ENCODE results near the gene L3MBTL1. TPM values are rescaled to one million over a fixed set of nuclear protein-coding genes. Genes with fewer than 3 reads are reported as not detected.

The L3MBTL1 gene
- polyA plus RNA-seq, 6 donors from 2014 or later: 0.78 to 2.8 (median 1.4) TPM

- peaks cover 5% of the 10 kb centered on the region in 2 donors for H3K36me3 Mint-ChIP-seq
- H3K4me3 Mint-ChIP-seq: no peak overlapping the region
- no peak for DNase-seq
- no peaks in the 10 kb centered on the region for H3K27me3 Mint-ChIP-seq
- no peaks in the 10 kb centered on the region for H3K9me3 Mint-ChIP-seq
- no peak for ATAC-seq (ENCODE audit: low read depth in 2 of 2)
- H3K4me1 Mint-ChIP-seq: peaks cover 0 to 2% (median 0%) of the 10 kb centered on the region in 3 donors
- no peak overlapping the region for H3K27ac Mint-ChIP-seq
These were observed 25.6 kb downstream of the L3MBTL1 start for GRCh38 chr20:43533060-43533459.

- no peak overlapping the region for H3K4me3 Mint-ChIP-seq
These were observed 26.5 kb downstream of the L3MBTL1 start for GRCh38 chr20:43534016-43534415.

GRCh38 chr20:43534791-43535350 is 27.4 kb downstream of the L3MBTL1 start:
- Mint-ChIP-seq H3K4me3 (no peak overlapping the region), H3K36me3 (peaks cover 0 to 5% of the 10 kb centered on the region in 2 donors), H3K4me1 (peaks cover 0 to 6% (median 0%) of the 10 kb centered on the region in 3 donors), H3K27ac (peak overlapping the region in 1 of 6 donors; percentile 30), H3K9me3 (no peaks in the 10 kb centered on the region), H3K27me3 (no peaks in the 10 kb centered on the region)
- DNase-seq: no peak
- ATAC-seq (ENCODE audit: low read depth in 2 of 2): no peak

More at GRCh38 chr20:43534016-43534415, 26.5 kb downstream of the L3MBTL1 start:
- H3K9me3 Mint-ChIP-seq: no peaks in the 10 kb centered on the region
- ATAC-seq (ENCODE audit: low read depth in 2 of 2) (no peak), DNase-seq (no peak)
- H3K27me3 Mint-ChIP-seq: no peaks in the 10 kb centered on the region
- no peak overlapping the region for H3K27ac Mint-ChIP-seq
- H3K4me1 Mint-ChIP-seq: peaks cover 0 to 6% (median 0%) of the 10 kb centered on the region in 3 donors
- H3K36me3 Mint-ChIP-seq: peaks cover 5% of the 10 kb centered on the region in 2 donors

DNA sequence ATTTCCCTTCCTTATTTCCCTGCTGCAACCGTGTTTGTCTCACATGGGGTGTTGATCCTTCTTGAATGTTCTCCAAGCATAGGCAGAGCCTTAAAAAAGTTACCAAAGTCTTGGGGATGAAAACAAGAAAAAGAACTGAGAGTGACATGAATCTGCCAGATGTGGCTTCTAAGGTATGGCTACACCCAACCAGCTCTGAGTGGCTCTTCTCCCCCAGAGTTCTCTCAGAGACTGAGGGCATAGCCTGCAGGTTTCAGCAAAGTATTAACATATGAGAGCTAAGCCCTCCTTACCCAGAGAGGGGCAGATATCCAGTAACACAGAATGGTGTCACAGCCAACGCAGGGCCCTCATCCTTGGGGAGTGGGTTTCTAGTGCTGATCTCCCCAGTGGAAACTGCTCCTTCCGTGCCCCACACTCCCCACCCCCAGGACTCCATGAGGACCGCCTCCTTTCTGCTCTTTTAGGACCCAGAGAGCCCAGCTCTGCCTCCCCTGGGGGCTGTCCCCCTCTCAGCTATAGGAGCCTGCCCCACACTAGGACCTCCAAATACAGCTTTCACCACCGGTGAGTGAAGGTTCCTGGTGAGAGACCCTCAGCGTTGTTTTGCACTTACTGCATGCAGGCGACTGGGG is 28.0 kb downstream of the L3MBTL1 start:
- Mint-ChIP-seq H3K36me3 (peaks cover 0 to 5% of the 10 kb centered on the region in 2 donors), H3K27me3 (no peaks in the 10 kb centered on the region), H3K4me3 (no peak overlapping the region), H3K4me1 (peaks cover 0 to 6% (median 0%) of the 10 kb centered on the region in 3 donors), H3K27ac (peak overlapping the region in 2 of 6 donors; percentile 16 to 30), H3K9me3 (no peaks in the 10 kb centered on the region)
- DNase-seq: no peak
- no peak for ATAC-seq (ENCODE audit: low read depth in 2 of 2)

GRCh38 chr20:43536041-43536816 is 28.7 kb downstream of the L3MBTL1 start:
- Mint-ChIP-seq H3K4me1 (peaks cover 0 to 6% (median 0%) of the 10 kb centered on the region in 3 donors), H3K4me3 (no peak overlapping the region), H3K9me3 (no peaks in the 10 kb centered on the region), H3K27ac (peak overlapping the region in 1 of 6 donors; percentile 74), H3K27me3 (no peaks in the 10 kb centered on the region), H3K36me3 (peaks cover 0 to 1% of the 10 kb centered on the region in 2 donors)
- ATAC-seq (ENCODE audit: low read depth in 2 of 2): no peak
- no peak for DNase-seq

- H3K4me1 Mint-ChIP-seq: peaks cover 0 to 6% (median 0%) of the 10 kb centered on the region in 3 donors
- ATAC-seq (ENCODE audit: low read depth in 2 of 2) (no peak), DNase-seq (no peak)
- H3K27me3 Mint-ChIP-seq: no peaks in the 10 kb centered on the region
- H3K36me3 Mint-ChIP-seq: no peaks in the 10 kb centered on the region
- no peak overlapping the region for H3K4me3 Mint-ChIP-seq
- H3K9me3 Mint-ChIP-seq: no peaks in the 10 kb centered on the region
- H3K27ac Mint-ChIP-seq: no peak overlapping the region
These were observed 29.4 kb downstream of the L3MBTL1 start for GRCh38 chr20:43536817-43537440.

GRCh38 chr20:43537921-43538877 is 30.7 kb downstream of the L3MBTL1 start:
- Mint-ChIP-seq H3K27ac (peak overlapping the region in 3 of 6 donors; percentile 20 to 88 (median 84)), H3K9me3 (no peaks in the 10 kb centered on the region), H3K4me3 (no peak overlapping the region), H3K27me3 (no peaks in the 10 kb centered on the region), H3K36me3 (no peaks in the 10 kb centered on the region), H3K4me1 (peaks cover 0 to 6% (median 0%) of the 10 kb centered on the region in 3 donors)
- DNase-seq: peak; percentile 29
- peak in 1 of 2 donors; percentile 27 for ATAC-seq (ENCODE audit: low read depth in 2 of 2)

- Mint-ChIP-seq H3K36me3 (no peaks in the 10 kb centered on the region), H3K9me3 (no peaks in the 10 kb centered on the region), H3K4me1 (peaks cover 0 to 6% (median 0%) of the 10 kb centered on the region in 3 donors), H3K27me3 (peaks cover 0 to 2% (median 0%) of the 10 kb centered on the region in 3 donors), H3K27ac (peak overlapping the region in 2 of 6 donors; percentile 84 to 88), H3K4me3 (no peak overlapping the region)
- DNase-seq (no peak), ATAC-seq (ENCODE audit: low read depth in 2 of 2) (no peak)
These were observed 31.6 kb downstream of the L3MBTL1 start for GRCh38 chr20:43538878-43539700.

GRCh38 chr20:43539975-43540672 is 32.6 kb downstream of the L3MBTL1 start:
- no peak overlapping the region for H3K27ac Mint-ChIP-seq
- H3K4me1 Mint-ChIP-seq: peaks cover 0 to 6% (median 0%) of the 10 kb centered on the region in 3 donors
- H3K4me3 Mint-ChIP-seq: no peak overlapping the region

GRCh38 chr20:43540673-43541060 is 33.2 kb downstream of the L3MBTL1 start:
- H3K27ac Mint-ChIP-seq: no peak overlapping the region
- ATAC-seq (ENCODE audit: low read depth in 2 of 2) (no peak), DNase-seq (no peak)
- H3K4me1 Mint-ChIP-seq: peaks cover 0 to 6% (median 0%) of the 10 kb centered on the region in 3 donors
- H3K36me3 Mint-ChIP-seq: no peaks in the 10 kb centered on the region
- no peaks in the 10 kb centered on the region for H3K9me3 Mint-ChIP-seq
- H3K4me3 Mint-ChIP-seq: no peak overlapping the region
- peaks cover 0 to 6% (median 0%) of the 10 kb centered on the region in 3 donors for H3K27me3 Mint-ChIP-seq

More at GRCh38 chr20:43539975-43540672, 32.6 kb downstream of the L3MBTL1 start:
- ATAC-seq (ENCODE audit: low read depth in 2 of 2): no peak
- H3K36me3 Mint-ChIP-seq: no peaks in the 10 kb centered on the region
- no peaks in the 10 kb centered on the region for H3K9me3 Mint-ChIP-seq
- no peak for DNase-seq
- peaks cover 0 to 6% (median 0%) of the 10 kb centered on the region in 3 donors for H3K27me3 Mint-ChIP-seq

DNA sequence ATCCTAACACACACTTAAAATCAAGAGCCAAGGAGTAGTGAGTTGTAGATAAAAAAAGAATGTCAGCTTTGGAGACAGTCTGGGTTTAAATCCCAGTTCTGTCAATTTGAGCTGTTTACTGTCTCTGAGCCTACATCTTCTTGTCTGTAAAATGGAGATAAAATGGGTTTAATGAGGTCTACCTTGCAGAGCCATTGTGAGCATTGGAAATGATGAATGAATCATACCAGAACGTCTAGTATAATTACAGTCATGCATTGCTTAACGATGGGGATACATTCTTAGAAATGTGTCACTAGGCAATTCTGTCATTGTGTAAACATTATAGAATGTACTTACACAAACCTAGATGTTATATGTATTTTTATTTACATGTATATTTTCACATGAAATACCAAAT is 33.7 kb downstream of the L3MBTL1 start:
- Mint-ChIP-seq H3K4me1 (peaks cover 0 to 6% (median 0%) of the 10 kb centered on the region in 3 donors), H3K27ac (no peak overlapping the region), H3K9me3 (no peaks in the 10 kb centered on the region), H3K36me3 (no peaks in the 10 kb centered on the region), H3K27me3 (peaks cover 0 to 6% (median 0%) of the 10 kb centered on the region in 3 donors), H3K4me3 (no peak overlapping the region)
- no peak for DNase-seq
- no peak for ATAC-seq (ENCODE audit: low read depth in 2 of 2)

Measured in naive B cell (primary cell).